Activated naive CD4-positive, alpha-beta T cell treated with anti-CD3 and anti-CD28 coated beads for 36 hours (primary cell): ENCODE data around the gene ZNF581. TPM values are rescaled to one million over a fixed set of nuclear protein-coding genes. Genes with fewer than 3 reads are reported as not detected.
A peak's percentile ranks its signal among the peaks of the same experiment; 100 is the strongest.

Experiments used
- CTCF ChIA-PET: fragments of 350-600 bp; sonication (Branson Sonifier 250); formaldehyde crosslinking; loops from one replicate; lab custom pipeline; 2021; ENCODE audit warnings: antibody characterized with exemption; lab: Charles Lee
- DNase-seq: peaks from one replicate; pipeline ENCODE4 v3.0.0-alpha.2; 2020
- H3K27ac Mint-ChIP-seq: one replicate; pipeline ENCODE4 v1.8.0; 2021; ENCODE audit warnings: mild to moderate bottlenecking, mixed read lengths
- H3K27me3 Mint-ChIP-seq: one replicate; pipeline ENCODE4 v1.8.0; 2021; ENCODE audit warnings: low read depth, mixed read lengths
- H3K36me3 Mint-ChIP-seq: one replicate; pipeline ENCODE4 v1.8.0; 2021; ENCODE audit warnings: low read depth, mixed read lengths
- H3K4me1 Mint-ChIP-seq: one replicate; pipeline ENCODE4 v1.8.0; 2021; ENCODE audit warnings: low read depth, mixed read lengths
- H3K4me3 Mint-ChIP-seq: one replicate; pipeline ENCODE4 v1.8.0; 2021; ENCODE audit warnings: mild to moderate bottlenecking, moderate library complexity, mixed read lengths
- H3K9me3 Mint-ChIP-seq: one replicate; pipeline ENCODE4 v1.8.0; 2021; ENCODE audit warnings: mixed read lengths
- intact Hi-C: fragments of 100-400 bp; cut with micrococcal nuclease; formaldehyde crosslinking; loops from one replicate; pipeline ENCODE4 v1.15.1; 2023
- total RNA-seq, 2 experiments: library from RNA; stranded (reverse); gene quantifications; one replicate each; pipeline ENCODE4 v1.2.3, GENCODE V29; 2021

The ZNF581 gene
- total RNA-seq, 2 experiments from 2014 or later, result 18.0 to 20.7 TPM

DNA sequence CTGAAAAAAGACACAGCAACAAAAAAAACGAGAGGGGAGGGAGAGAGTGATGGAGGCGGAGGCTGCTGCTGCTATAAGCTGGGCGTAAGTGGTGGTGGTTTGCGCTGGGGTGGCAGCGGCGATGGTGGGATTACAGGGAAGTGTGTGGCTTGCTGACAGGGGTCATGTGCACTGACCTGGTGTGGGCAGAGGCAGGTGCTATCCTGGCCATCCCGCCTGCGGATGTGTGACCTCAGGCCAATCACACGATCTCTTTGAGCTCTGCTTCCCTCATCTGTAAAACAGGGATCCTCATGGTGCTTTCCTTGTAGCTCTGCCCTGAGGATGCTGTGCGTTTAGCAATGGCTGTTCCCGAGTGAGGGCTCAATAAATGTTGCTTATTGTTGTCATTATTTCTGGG lies 5.9 kb upstream of the ZNF581 start:
- no peaks in the 10 kb centered on the region for H3K9me3 Mint-ChIP-seq
- peak overlapping the region; percentile 100 for H3K27ac Mint-ChIP-seq
- peaks cover 23% of the 10 kb centered on the region for H3K36me3 Mint-ChIP-seq
- CTCF ChIA-PET, result interaction anchor here (0.9 to 3.0 kb wide), 6 partner anchors 10 to 170 kb away, joined by 3 to 10 read pairs (median 8); partner anchors contain the start of gene CCDC106
- H3K4me3 Mint-ChIP-seq, result no peak overlapping the region
- no peaks in the 10 kb centered on the region for H3K27me3 Mint-ChIP-seq
- intact Hi-C loops, result no loop called here
- H3K4me1 Mint-ChIP-seq, result peaks cover 50% of the 10 kb centered on the region
- DNase-seq, result no peak

GRCh38 chr19:55638864-55639359 lies 4.5 kb upstream of the ZNF581 start:
- Mint-ChIP-seq H3K27me3 (no peaks in the 10 kb centered on the region), H3K36me3 (peaks cover 26% of the 10 kb centered on the region), H3K27ac (peak overlapping the region; percentile 31), H3K9me3 (no peaks in the 10 kb centered on the region), H3K4me1 (peaks cover 53% of the 10 kb centered on the region), H3K4me3 (peak overlapping the region; percentile 36)
- DNase-seq, result peak; percentile 70
- intact Hi-C loops, result no loop called here
- CTCF ChIA-PET, result interaction anchor here (0.6 to 3.0 kb wide), 8 partner anchors 7 to 384 kb away, joined by 3 to 10 read pairs (median 4); partner anchors contain the start of gene CCDC106

- intact Hi-C loops, result loop anchor here (5.0 kb wide), 3 partner anchors 33 to 383 kb away; partner anchors contain the start of genes PPP6R1, RPL28 and ZNF865
- Mint-ChIP-seq H3K27me3 (no peaks in the 10 kb centered on the region), H3K4me3 (peak overlapping the region; percentile 75), H3K9me3 (no peaks in the 10 kb centered on the region), H3K36me3 (peaks cover 21% of the 10 kb centered on the region), H3K27ac (peak overlapping the region; percentile 87), H3K4me1 (peaks cover 55% of the 10 kb centered on the region)
- CTCF ChIA-PET, result interaction anchor here (0.6 to 3.0 kb wide), 4 partner anchors 9 to 136 kb away, joined by 3 to 7 read pairs (median 4); no protein-coding TSS in a partner anchor
- DNase-seq, result peak; percentile 62
These were observed 3.3 kb upstream of the ZNF581 start for GRCh38 chr19:55640043-55640576.

DNA sequence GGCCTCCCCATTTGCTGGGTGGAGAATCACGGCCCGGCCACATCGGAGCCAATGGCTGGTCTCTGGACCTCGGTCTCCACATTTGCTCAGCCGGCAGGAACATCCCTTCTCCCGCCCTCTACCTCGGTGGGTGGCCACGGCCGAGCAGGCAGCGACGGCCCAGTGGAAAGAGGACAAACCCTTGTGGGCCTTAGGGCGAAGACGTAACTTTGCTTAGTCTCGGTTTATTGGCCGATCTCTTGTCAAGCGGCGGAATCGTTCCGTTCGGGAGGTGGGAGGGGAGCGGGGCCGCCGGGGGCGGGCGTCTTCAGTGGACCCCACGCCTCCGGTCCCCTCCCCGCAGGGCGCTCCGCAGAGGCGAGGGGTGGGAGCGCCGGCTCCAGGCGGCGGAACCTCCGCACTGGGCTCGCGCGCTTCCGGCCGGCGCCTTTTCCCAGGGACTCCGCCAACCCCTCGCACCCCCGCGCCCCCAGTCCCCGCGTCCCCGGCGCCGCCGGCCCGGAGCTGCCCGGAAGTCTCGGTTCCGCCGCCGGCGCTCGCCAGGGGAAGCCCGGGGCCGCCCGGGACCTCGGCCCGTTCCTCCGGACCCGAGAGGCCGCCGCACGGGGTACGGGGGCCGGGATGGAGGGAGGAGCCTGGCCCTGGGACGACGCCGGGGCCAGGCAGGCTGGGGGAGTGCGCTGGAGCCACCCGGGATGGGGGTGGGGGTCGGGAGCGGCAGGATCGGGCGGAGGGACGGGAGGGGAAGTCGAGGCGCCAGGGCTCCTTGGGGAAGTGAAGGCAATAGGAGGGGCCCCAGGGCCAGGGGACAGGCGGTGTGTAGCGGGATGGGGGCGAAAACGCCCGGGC lies 2.6 kb upstream of the ZNF581 start, which contains the start of gene ZNF580:
Gene ZNF580, plus strand, starts transcription at position 426 of the 849 bp plus-strand sequence. CDS start 1,507 bp downstream, outside the sequence.
- intact Hi-C loops, result loop anchor here (5.0 kb wide), 3 partner anchors 34 to 384 kb away; partner anchors contain the start of genes PPP6R1, RPL28 and ZNF865
- H3K4me1 Mint-ChIP-seq, result peaks cover 57% of the 10 kb centered on the region
- CTCF ChIA-PET, result interaction anchor here (1.1 to 2.1 kb wide), 2 partner anchors 9 to 137 kb away, joined by 4 to 5 read pairs; no protein-coding TSS in a partner anchor
- H3K4me3 Mint-ChIP-seq, result peak within 1 kb of the TSS; percentile 93
- no peaks in the 10 kb centered on the region for H3K27me3 Mint-ChIP-seq
- H3K9me3 Mint-ChIP-seq, result no peaks in the 10 kb centered on the region
- peak within 1 kb of the TSS; percentile 90 for H3K27ac Mint-ChIP-seq
- peaks cover 23% of the 10 kb centered on the region for H3K36me3 Mint-ChIP-seq
- peak; percentile 45 for DNase-seq

GRCh38 chr19:55641426-55642152 lies 1.9 kb upstream of the ZNF581 start:
- H3K36me3 Mint-ChIP-seq, result peaks cover 23% of the 10 kb centered on the region
- CTCF ChIA-PET, result interaction anchor here (1.7 kb wide), 1 partner anchor 13 kb away, joined by 7 read pairs; the partner anchor contains the start of gene U2AF2
- no peaks in the 10 kb centered on the region for H3K27me3 Mint-ChIP-seq
- H3K4me3 Mint-ChIP-seq, result peak overlapping the region; percentile 93
- no peaks in the 10 kb centered on the region for H3K9me3 Mint-ChIP-seq
- intact Hi-C loops, result loop anchor here (5.0 kb wide), 3 partner anchors 34 to 384 kb away; partner anchors contain the start of genes PPP6R1, RPL28 and ZNF865
- peak overlapping the region; percentile 90 for H3K27ac Mint-ChIP-seq
- peak; percentile 36 for DNase-seq
- H3K4me1 Mint-ChIP-seq, result peaks cover 50% of the 10 kb centered on the region

- DNase-seq, result peak; percentile 47
- peak overlapping the region; percentile 93 for H3K4me3 Mint-ChIP-seq
- peaks cover 50% of the 10 kb centered on the region for H3K4me1 Mint-ChIP-seq
These were observed 1.1 kb upstream of the ZNF581 start for GRCh38 chr19:55642153-55643002.

GRCh38 chr19:55643887-55644176 lies 383 bp downstream of the ZNF581 start:
- H3K27me3 Mint-ChIP-seq, result no peaks in the 10 kb centered on the region
- intact Hi-C loops, result loop anchor here (1.0 to 5.0 kb wide), 5 partner anchors 9 to 387 kb away; partner anchors contain the start of genes PPP6R1, RPL28 and ZNF865
- H3K36me3 Mint-ChIP-seq, result peaks cover 18% of the 10 kb centered on the region
- DNase-seq, result no peak
- peaks cover 47% of the 10 kb centered on the region for H3K4me1 Mint-ChIP-seq
- H3K9me3 Mint-ChIP-seq, result no peaks in the 10 kb centered on the region
- peak overlapping the region; percentile 83 for H3K27ac Mint-ChIP-seq
- peak overlapping the region; percentile 93 for H3K4me3 Mint-ChIP-seq
- CTCF ChIA-PET, result interaction anchor here (1.2 kb wide), 1 partner anchor 11 kb away, joined by 4 read pairs; no protein-coding TSS in a partner anchor

More at GRCh38 chr19:55642153-55643002, 1.1 kb upstream of the ZNF581 start:
- Mint-ChIP-seq H3K27me3 (no peaks in the 10 kb centered on the region), H3K27ac (peak overlapping the region; percentile 96), H3K36me3 (peaks cover 25% of the 10 kb centered on the region), H3K9me3 (no peaks in the 10 kb centered on the region)
- intact Hi-C loops, result loop anchor here (1.0 to 5.0 kb wide), 5 partner anchors 7 to 385 kb away; partner anchors contain the start of genes PPP6R1, RPL28 and ZNF865
- CTCF ChIA-PET, result interaction anchor here (1.7 kb wide), 1 partner anchor 12 kb away, joined by 7 read pairs; the partner anchor contains the start of gene U2AF2

DNA sequence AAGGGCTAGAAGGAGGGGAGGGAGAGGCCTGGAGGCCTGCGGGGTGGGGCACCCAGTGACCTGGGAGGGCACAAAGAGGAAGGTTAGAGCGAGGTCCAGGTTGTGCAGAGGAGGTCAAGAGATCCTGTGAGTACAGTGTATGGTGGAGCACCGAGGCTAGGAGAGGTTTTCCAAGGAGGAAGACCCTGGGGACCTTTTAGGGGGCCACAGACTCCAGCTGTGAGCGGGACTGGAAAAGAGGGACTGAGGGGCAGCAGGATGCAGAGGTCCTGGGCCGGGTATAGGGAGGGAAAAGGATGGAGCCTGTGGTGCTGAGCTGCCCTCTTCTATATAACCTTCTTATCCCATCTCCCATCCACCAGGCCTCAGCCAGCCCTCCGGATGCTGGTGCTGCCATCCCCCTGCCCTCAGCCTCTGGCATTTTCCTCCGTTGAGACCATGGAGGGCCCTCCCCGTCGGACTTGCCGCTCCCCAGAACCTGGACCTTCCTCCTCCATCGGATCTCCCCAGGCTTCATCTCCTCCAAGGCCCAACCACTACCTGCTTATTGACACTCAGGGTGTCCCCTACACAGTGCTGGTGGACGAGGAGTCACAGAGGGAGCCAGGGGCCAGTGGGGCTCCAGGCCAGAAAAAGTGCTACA lies 863 bp downstream of the ZNF581 start:
- H3K4me3 Mint-ChIP-seq, result peak overlapping the region; percentile 93
- peaks cover 15% of the 10 kb centered on the region for H3K36me3 Mint-ChIP-seq
- CTCF ChIA-PET, result interaction anchor here (1.2 kb wide), 1 partner anchor 10 kb away, joined by 4 read pairs; no protein-coding TSS in a partner anchor
- no peaks in the 10 kb centered on the region for H3K9me3 Mint-ChIP-seq
- intact Hi-C loops, result loop anchor here (5.0 kb wide), 3 partner anchors 37 to 387 kb away; partner anchors contain the start of genes PPP6R1, RPL28 and ZNF865
- H3K27ac Mint-ChIP-seq, result peak overlapping the region; percentile 83
- peaks cover 48% of the 10 kb centered on the region for H3K4me1 Mint-ChIP-seq
- H3K27me3 Mint-ChIP-seq, result no peaks in the 10 kb centered on the region
- DNase-seq, result no peak

DNA sequence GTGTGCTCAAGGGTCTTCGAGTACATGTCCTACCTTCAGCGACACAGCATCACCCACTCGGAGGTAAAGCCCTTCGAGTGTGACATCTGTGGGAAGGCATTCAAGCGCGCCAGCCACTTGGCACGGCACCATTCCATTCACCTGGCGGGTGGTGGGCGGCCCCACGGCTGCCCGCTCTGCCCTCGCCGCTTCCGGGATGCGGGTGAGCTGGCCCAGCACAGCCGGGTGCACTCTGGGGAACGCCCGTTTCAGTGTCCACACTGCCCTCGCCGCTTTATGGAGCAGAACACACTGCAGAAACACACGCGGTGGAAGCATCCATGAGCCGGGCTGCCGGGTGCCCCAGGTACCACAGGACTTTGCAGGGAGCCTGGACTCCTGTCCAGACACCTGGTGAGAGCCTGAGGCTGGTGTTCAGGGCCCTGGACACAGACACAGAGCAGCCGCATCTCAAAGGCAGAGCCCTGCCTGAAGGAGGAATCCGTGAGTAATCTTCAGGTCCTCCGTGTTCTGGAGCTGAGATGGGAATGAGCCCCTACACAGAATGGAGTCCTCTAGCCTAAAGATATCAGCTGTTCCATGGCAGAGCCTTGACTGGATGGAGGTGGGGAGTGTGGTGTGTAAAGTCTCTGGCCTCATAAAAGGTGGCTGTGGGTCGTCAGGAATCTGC lies 1.5 kb downstream of the ZNF581 start:
- DNase-seq, result no peak
- Mint-ChIP-seq H3K27me3 (no peaks in the 10 kb centered on the region), H3K4me1 (peaks cover 49% of the 10 kb centered on the region), H3K27ac (peak overlapping the region; percentile 83), H3K4me3 (peak overlapping the region; percentile 93), H3K9me3 (no peaks in the 10 kb centered on the region), H3K36me3 (peaks cover 14% of the 10 kb centered on the region)
- intact Hi-C loops, result loop anchor here (5.0 kb wide), 3 partner anchors 38 to 388 kb away; partner anchors contain the start of genes PPP6R1, RPL28 and ZNF865
- CTCF ChIA-PET, result interaction anchor here (0.5 to 2.9 kb wide), 3 partner anchors 8 to 12 kb away, joined by 3 to 20 read pairs (median 4); no protein-coding TSS in a partner anchor

GRCh38 chr19:55645512-55645881 lies 2.0 kb downstream of the ZNF581 start:
- Mint-ChIP-seq H3K27me3 (no peaks in the 10 kb centered on the region), H3K4me1 (peaks cover 49% of the 10 kb centered on the region)
- intact Hi-C loops, result no loop called here

More at GRCh38 chr19:55645512-55645881, 2.0 kb downstream of the ZNF581 start:
- no peak for DNase-seq
- CTCF ChIA-PET, result interaction anchor here (0.7 to 2.9 kb wide), 3 partner anchors 9 to 167 kb away, joined by 3 to 20 read pairs (median 4); no protein-coding TSS in a partner anchor
- peak overlapping the region; percentile 53 for H3K4me3 Mint-ChIP-seq
- no peaks in the 10 kb centered on the region for H3K9me3 Mint-ChIP-seq
- peak overlapping the region; percentile 13 for H3K27ac Mint-ChIP-seq
- peaks cover 14% of the 10 kb centered on the region for H3K36me3 Mint-ChIP-seq
